DMS53 (cell line): ENCODE measurements around the gene HSF2BP.
A peak's percentile ranks its signal among the peaks of the same experiment; 100 is the strongest.

Experiments
- DNase-seq: peaks from one replicate; lab custom pipeline; 2025; lab: John Stamatoyannopoulos, UW

The HSF2BP gene

GRCh38 chr21:43659136-43660000, at the start of gene HSF2BP, which contains the start of gene RRP1B:
HSF2BP (minus strand) TSS chr21:43659488; CDS start chr21:43658096, 1,392 bp downstream.
RRP1B (plus strand) TSS chr21:43659560; CDS start chr21:43659665, 105 bp downstream.
- DNase-seq: peak; percentile 92

GRCh38 chr21:43708745-43709381, 49.6 kb upstream of the HSF2BP start:
- no peak for DNase-seq

GRCh38 chr21:43707462-43707861, 48.2 kb upstream of the HSF2BP start:
- DNase-seq: no peak

GRCh38 chr21:43703035-43703880, 44.0 kb upstream of the HSF2BP start:
- peak; percentile 56 for DNase-seq

GRCh38 chr21:43702785-43703034, 43.4 kb upstream of the HSF2BP start:
- DNase-seq: peak; percentile 51

GRCh38 chr21:43701936-43702784, 42.9 kb upstream of the HSF2BP start:
- DNase-seq: peak; percentile 41

GRCh38 chr21:43699933-43700599, 40.8 kb upstream of the HSF2BP start:
- DNase-seq: no peak

- DNase-seq: peak; percentile 23
Measured at GRCh38 chr21:43699492-43699777, 40.1 kb upstream of the HSF2BP start.

- DNase-seq: no peak
Measured at GRCh38 chr21:43697758-43698643, 38.7 kb upstream of the HSF2BP start.

GRCh38 chr21:43696214-43696613, 36.9 kb upstream of the HSF2BP start:
- DNase-seq: no peak

- no peak for DNase-seq
Measured at GRCh38 chr21:43694437-43695079, 35.3 kb upstream of the HSF2BP start.

- DNase-seq: no peak
Measured at GRCh38 chr21:43693981-43694380, 34.7 kb upstream of the HSF2BP start.

GRCh38 chr21:43692949-43693348, 33.7 kb upstream of the HSF2BP start:
- DNase-seq: no peak

GRCh38 chr21:43691801-43692200, 32.5 kb upstream of the HSF2BP start:
- no peak for DNase-seq

GRCh38 chr21:43691086-43691795, 32.0 kb upstream of the HSF2BP start:
- no peak for DNase-seq

GRCh38 chr21:43690346-43690745, 31.1 kb upstream of the HSF2BP start:
- DNase-seq: no peak

- DNase-seq: no peak
Measured at GRCh38 chr21:43689556-43690337, 30.5 kb upstream of the HSF2BP start.

- DNase-seq: no peak
Measured at GRCh38 chr21:43688906-43689305, 29.6 kb upstream of the HSF2BP start.
